Stomach (tissue), 4 donors: ENCODE measurements around the gene SCN4A.

Experiments used
- CTCF ChIP-seq, 7 experiments: fragments of 450-650 bp in 4 of 7; fragments of 200-600 bp in 3 of 7; sonication (generic) in 3 of 7; IDR thresholded peaks; one replicate each; pipeline ENCODE4 v1.5.1; 2016 to 2019; ENCODE audit warnings: antibody characterized with exemption in 7 of 7, control low read depth in 2 of 7, mild to moderate bottlenecking in 1 of 7
- EP300 ChIP-seq: sonication (generic); formaldehyde crosslinking; IDR thresholded peaks from one replicate; pipeline ENCODE4 v1.6.1; 2017; ENCODE audit warnings: antibody characterized with exemption
- POLR2A ChIP-seq, 4 donors: fragments of 450-650 bp; IDR thresholded peaks; one replicate each; pipeline ENCODE4 v1.6.1; 2016; ENCODE audit warnings: antibody characterized with exemption in 4 of 4, control low read depth in 2 of 4, mild to moderate bottlenecking in 1 of 4, moderate library complexity in 1 of 4
- POLR2AphosphoS5 ChIP-seq, 3 donors: sonication (generic); formaldehyde crosslinking; IDR thresholded peaks; one replicate each; pipeline ENCODE4 v1.6.1; 2016; ENCODE audit warnings: antibody characterized with exemption in 3 of 3

DNA sequence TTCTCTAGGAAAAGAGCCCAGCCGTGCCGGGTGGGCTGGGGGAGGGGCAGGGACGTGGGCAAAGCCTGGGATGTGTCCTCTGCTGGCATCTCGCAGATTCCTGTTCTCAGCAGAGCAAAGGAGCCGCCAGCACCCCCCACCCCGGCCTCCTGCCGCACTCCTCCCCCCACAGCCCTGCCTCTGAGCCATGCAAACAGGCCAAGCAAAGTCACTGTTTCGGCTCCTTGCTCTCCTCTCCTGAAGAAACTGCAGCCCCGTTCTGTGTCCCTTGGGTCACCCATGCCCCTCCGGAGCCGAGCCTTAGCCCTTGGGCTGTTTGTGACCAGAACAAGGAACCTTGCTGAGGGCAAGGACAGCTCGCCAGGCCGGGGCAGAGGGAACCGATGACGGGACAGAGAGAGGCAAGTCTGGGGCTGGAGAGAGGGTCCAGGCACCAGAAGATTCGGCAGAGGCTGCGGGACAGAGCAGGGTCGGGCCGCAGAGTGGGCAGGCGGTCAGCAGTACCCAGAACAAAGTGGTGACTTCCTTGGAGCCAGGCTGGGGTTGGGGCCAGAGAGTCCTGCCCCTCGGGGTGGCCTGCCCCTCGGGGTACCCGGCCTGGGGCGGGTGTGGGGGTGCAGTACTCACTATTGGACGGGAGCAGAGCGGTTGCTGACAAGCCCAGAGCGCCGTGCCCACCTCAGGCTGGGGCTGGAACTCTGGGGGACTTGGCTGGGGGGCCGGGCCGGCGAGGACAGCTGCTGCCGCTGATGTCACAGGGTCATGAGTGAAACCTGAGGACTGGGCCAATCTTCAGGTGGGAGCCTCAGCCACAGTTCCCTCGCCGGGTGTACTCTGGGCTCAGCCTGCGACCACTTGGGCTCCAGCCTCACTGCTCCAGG is 16.3 kb upstream of the SCN4A start:
- TF ChIP-seq EP300 (no peak), CTCF (IDR thresholded peaks at IDR 0.05) (no peak), POLR2A (IDR thresholded peaks at IDR 0.05) (no peak), POLR2AphosphoS5 (IDR thresholded peaks at IDR 0.05) (no peak)
